Measurements from ENCODE around the gene MPP4. TPM values are rescaled to one million over a fixed set of nuclear protein-coding genes. Genes with fewer than 3 reads are reported as not detected.

Gene MPP4
- total RNA-seq, 4 donors from 2014 or later: 0.33 TPM; not detected in 3

GRCh38 chr2:201647431-201647830, 51.0 kb downstream of the MPP4 start:
- Histone ChIP-seq H3K9me3 (no peaks in the 10 kb centered on the region), H3K4me1 (peaks cover 10 to 11% of the 10 kb centered on the region in 2 donors), H3K36me3 (no peaks in the 10 kb centered on the region), H3K4me3 (no peak overlapping the region), H3K27ac (no peak overlapping the region), H3K27me3 (no peaks in the 10 kb centered on the region)
- in situ Hi-C loops (cut with MboI; ENCODE audit: low sequenced_read_pairs in 4 of 4): no loop called here
- intact Hi-C loops (cut with DNase I; ENCODE audit: low total_unique reads): loop anchor here (10.0 kb wide), 1 partner anchor 243 kb away; no protein-coding TSS in a partner anchor
- TF ChIP-seq, protein P1, sequence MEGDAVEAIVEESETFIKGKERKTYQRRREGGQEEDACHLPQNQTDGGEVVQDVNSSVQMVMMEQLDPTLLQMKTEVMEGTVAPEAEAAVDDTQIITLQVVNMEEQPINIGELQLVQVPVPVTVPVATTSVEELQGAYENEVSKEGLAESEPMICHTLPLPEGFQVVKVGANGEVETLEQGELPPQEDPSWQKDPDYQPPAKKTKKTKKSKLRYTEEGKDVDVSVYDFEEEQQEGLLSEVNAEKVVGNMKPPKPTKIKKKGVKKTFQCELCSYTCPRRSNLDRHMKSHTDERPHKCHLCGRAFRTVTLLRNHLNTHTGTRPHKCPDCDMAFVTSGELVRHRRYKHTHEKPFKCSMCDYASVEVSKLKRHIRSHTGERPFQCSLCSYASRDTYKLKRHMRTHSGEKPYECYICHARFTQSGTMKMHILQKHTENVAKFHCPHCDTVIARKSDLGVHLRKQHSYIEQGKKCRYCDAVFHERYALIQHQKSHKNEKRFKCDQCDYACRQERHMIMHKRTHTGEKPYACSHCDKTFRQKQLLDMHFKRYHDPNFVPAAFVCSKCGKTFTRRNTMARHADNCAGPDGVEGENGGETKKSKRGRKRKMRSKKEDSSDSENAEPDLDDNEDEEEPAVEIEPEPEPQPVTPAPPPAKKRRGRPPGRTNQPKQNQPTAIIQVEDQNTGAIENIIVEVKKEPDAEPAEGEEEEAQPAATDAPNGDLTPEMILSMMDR (IDR thresholded peaks at IDR 0.05 in 4 of 5, conservative IDR thresholded peaks at IDR 0.05 in 1 of 5): no peak
- TF ChIP-seq POLR2A (IDR thresholded peaks at IDR 0.05): no peak
- ATAC-seq (no peak), DNase-seq (no peak)

DNA sequence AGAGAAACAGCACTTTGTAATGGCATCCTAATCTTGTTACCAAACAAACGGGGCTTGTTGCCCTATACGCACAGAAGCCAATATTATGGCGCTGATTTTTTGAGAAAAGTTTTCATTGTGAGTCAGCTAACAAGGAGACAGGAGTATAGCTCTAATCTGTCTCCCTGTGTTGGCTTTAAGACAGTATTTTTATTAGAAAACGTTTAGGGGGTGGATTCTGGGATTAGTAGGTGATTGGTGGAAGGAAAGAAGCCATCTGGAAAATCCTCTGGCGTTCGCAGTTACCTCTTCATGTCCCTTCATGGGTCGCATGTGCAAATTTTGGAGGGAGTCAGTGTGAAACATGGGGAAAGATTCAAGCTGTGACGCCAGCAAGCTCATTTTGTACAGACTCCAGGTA, 54.4 kb downstream of the MPP4 start:
- Histone ChIP-seq H3K9me3 (no peaks in the 10 kb centered on the region), H3K27me3 (no peaks in the 10 kb centered on the region), H3K4me3 (peak overlapping the region; percentile 75 to 98 (median 93)), H3K4me1 (peaks cover 15 to 16% of the 10 kb centered on the region in 2 donors), H3K36me3 (no peaks in the 10 kb centered on the region), H3K27ac (peak overlapping the region; percentile 90 to 96 (median 94))
- TF ChIP-seq POLR2A (IDR thresholded peaks at IDR 0.05): peak in 1 of 2 donors; percentile 42
- TF ChIP-seq, protein P1 (IDR thresholded peaks at IDR 0.05 in 4 of 5, conservative IDR thresholded peaks at IDR 0.05 in 1 of 5): no peak
- ATAC-seq (peak in 1 of 2 donors; percentile 26), DNase-seq (peak in 1 of 2 donors; percentile 43)
- intact Hi-C loops (cut with DNase I; ENCODE audit: low total_unique reads): loop anchor here (5.0 to 10.0 kb wide), 2 partner anchors 138 to 239 kb away; partner anchors contain the start of gene ALS2
- in situ Hi-C loops (cut with MboI; ENCODE audit: low sequenced_read_pairs in 4 of 4): no loop called here

DNA sequence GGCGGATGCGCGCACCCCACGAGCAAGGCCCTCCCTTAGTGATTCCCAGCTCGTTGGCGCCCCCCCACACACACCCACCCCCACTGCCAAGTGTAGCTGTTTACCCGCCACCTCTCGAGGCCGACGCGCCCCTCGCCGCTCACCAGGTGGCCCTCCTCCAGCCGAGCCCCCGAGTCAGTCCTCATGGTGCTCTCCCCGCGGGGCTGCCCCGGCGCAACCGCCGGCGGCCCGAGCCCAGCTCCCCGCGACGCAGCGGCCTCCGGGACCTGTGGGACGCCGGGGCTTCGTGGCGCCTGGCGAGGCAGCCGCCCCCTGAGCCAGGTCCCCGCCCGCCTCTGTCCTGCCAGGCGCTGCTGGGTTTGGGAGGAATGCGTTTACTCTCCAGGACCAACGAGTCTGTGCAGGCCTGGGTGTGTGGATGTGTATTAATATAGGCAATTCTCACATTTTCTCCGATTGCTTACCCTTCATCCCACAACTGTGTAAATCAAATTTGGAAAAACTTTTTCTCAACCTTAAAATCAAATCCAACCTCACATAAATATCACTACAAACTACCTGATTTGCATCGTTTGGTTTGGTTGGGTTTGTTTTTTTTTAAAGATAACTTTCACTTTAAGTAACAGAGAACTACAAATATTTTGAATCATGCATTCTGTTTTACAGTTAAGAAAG, 55.1 kb downstream of the MPP4 start, which contains the start of gene TMEM237:
TMEM237 (minus strand) TSS at position 288 of the 675 bp plus-strand sequence; CDS start at position 185, 103 bp downstream.
- ATAC-seq (peak; percentile 55 to 71), DNase-seq (peak in 1 of 2 donors; percentile 29)
- Histone ChIP-seq H3K27ac (peak within 1 kb of the TSS; percentile 90 to 96 (median 94)), H3K4me3 (peak within 1 kb of the TSS; percentile 75 to 98 (median 93)), H3K27me3 (no peaks in the 10 kb centered on the region), H3K4me1 (peaks cover 15 to 16% of the 10 kb centered on the region in 2 donors), H3K9me3 (no peaks in the 10 kb centered on the region), H3K36me3 (peaks cover 0 to 5% of the 10 kb centered on the region in 2 donors)
- in situ Hi-C loops (cut with MboI; ENCODE audit: low sequenced_read_pairs in 4 of 4) (no loop called here), intact Hi-C loops (cut with DNase I; ENCODE audit: low total_unique reads) (loop anchor here (2.0 to 10.0 kb wide), 3 partner anchors 139 to 239 kb away; partner anchors contain the start of gene ALS2)
- TF ChIP-seq POLR2A (IDR thresholded peaks at IDR 0.05): no peak
- TF ChIP-seq, protein P1 (IDR thresholded peaks at IDR 0.05 in 4 of 5, conservative IDR thresholded peaks at IDR 0.05 in 1 of 5): no peak

- TF ChIP-seq, protein P1 (IDR thresholded peaks at IDR 0.05 in 4 of 5, conservative IDR thresholded peaks at IDR 0.05 in 1 of 5): peak in 3 of 5 experiments; percentile 3 to 27 (median 25)
- TF ChIP-seq POLR2A (IDR thresholded peaks at IDR 0.05): peak; percentile 65 to 73
- Histone ChIP-seq H3K4me3 (peak overlapping the region; percentile 75 to 98 (median 93)), H3K36me3 (peaks cover 0 to 12% of the 10 kb centered on the region in 2 donors), H3K27me3 (no peaks in the 10 kb centered on the region), H3K27ac (peak overlapping the region; percentile 90 to 96 (median 94)), H3K4me1 (peaks cover 15 to 16% of the 10 kb centered on the region in 2 donors), H3K9me3 (no peaks in the 10 kb centered on the region)
- in situ Hi-C loops (cut with MboI; ENCODE audit: low sequenced_read_pairs in 4 of 4): no loop called here
- intact Hi-C loops (cut with DNase I; ENCODE audit: low total_unique reads): loop anchor here (2.0 to 10.0 kb wide), 3 partner anchors 140 to 238 kb away; partner anchors contain the start of gene ALS2
- ATAC-seq (peak; percentile 88 to 90), DNase-seq (peak; percentile 53 to 71)
These were observed 55.7 kb downstream of the MPP4 start for GRCh38 chr2:201642579-201643215.

Measured in gastrocnemius medialis (tissue), 4 donors.